Measurements from ENCODE around the gene KCNIP3.
A peak's percentile ranks its signal among the peaks of the same experiment; 100 is the strongest.

DNA sequence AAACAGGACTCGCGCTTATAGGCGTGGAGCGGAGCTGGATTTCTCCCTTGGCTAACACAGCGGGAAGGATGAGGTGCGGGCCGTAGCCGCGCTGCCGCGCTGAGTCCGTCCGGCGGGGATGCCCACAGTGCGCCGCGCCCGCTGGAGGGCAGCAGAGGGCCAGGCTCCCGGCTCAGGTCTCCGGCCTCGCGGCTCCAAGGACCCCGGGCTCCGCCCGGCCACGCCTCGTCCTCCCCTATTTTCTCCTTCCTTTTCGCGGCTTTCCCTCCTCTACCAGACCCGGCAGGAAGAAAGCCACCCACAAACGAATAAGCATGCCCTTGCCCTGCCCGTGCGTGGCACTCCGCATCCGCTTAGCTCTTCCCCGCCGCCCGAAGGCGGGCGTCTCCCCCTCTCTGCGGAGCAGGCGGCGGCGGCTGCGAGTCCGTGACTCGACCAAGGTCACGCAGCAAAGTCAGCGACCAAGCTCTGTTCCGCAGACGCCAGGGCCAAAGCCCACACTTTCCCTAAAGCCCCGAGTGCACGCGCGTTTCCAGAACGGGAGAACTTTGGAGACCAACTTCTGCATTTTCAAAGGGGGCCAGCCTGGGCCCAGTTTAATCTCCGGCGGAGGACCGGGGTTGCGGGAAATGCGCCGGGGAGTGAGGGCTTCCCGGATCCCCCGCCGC lies 48.5 kb downstream of the KCNIP3 start:
- TF ChIP-seq, protein P1, sequence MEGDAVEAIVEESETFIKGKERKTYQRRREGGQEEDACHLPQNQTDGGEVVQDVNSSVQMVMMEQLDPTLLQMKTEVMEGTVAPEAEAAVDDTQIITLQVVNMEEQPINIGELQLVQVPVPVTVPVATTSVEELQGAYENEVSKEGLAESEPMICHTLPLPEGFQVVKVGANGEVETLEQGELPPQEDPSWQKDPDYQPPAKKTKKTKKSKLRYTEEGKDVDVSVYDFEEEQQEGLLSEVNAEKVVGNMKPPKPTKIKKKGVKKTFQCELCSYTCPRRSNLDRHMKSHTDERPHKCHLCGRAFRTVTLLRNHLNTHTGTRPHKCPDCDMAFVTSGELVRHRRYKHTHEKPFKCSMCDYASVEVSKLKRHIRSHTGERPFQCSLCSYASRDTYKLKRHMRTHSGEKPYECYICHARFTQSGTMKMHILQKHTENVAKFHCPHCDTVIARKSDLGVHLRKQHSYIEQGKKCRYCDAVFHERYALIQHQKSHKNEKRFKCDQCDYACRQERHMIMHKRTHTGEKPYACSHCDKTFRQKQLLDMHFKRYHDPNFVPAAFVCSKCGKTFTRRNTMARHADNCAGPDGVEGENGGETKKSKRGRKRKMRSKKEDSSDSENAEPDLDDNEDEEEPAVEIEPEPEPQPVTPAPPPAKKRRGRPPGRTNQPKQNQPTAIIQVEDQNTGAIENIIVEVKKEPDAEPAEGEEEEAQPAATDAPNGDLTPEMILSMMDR (IDR thresholded peaks at IDR 0.05; ENCODE audit: low read depth, low read length): peak; percentile 43
- TF ChIP-seq EZH2phosphoT487 (IDR thresholded peaks at IDR 0.05; ENCODE audit: low read depth): no peak
